ENCODE results near the gene KAT2A.

KAT2A gene

DNA sequence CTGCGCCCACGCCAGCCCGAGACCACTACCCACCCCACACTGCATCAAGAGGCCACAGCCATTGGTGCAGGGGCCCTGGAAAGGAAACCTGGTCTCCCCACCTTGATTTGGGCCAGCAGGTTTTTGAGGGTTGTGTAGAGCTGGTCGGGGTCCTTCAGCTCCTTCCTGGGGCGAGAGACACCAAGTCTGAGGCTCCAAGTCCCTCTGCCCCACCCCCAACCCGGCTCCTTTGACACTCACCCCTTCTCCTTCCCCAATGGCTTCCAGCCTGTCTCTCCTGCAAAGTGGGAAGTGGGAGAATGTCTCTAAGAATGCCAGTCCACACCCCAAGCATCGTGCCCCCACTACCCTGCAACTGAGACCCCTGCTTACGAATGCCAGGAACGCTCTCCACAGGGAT is 7.0 kb downstream of the KAT2A start:
- no peak for DNase-seq (ENCODE audit: low read depth)

DNA sequence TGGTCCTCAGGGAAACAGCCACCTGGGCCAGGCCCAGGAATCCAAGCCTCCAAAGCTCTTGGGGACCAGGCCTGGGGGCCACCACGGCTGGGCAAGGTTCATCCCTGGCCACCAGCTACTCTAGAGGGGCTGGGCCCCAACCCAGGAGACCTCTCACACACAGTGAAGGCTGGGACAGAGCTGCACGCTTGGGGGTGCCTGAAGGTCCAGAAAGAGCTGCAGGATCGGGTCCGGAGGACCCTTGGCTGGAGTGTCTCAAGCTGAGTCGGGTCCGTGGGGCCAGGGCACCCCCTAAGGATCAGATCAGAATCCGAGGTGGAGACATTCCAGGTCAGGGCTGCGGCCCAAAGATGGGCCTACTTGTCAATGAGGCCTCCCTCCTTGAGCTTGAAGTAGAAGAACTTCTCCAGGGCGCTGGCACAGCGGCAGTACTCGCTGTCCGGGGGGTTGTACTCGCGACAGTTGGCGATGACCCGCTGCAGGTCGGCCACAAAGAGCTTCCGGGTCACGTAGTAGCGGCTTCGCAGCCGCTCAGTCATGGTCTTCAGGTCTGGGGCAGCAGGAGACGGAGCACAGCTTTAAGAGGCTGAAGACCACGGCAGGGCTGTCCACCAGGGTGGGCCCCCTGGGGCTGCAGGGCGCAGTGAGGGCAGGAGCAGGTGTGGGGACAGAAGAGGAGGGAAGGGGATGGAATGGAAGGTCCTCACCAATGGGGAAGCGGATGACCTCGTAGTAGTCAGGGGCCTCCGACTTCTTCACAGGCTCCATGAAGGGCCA is 7.7 kb downstream of the KAT2A start:
- no peak for DNase-seq (ENCODE audit: low read depth)

DNA sequence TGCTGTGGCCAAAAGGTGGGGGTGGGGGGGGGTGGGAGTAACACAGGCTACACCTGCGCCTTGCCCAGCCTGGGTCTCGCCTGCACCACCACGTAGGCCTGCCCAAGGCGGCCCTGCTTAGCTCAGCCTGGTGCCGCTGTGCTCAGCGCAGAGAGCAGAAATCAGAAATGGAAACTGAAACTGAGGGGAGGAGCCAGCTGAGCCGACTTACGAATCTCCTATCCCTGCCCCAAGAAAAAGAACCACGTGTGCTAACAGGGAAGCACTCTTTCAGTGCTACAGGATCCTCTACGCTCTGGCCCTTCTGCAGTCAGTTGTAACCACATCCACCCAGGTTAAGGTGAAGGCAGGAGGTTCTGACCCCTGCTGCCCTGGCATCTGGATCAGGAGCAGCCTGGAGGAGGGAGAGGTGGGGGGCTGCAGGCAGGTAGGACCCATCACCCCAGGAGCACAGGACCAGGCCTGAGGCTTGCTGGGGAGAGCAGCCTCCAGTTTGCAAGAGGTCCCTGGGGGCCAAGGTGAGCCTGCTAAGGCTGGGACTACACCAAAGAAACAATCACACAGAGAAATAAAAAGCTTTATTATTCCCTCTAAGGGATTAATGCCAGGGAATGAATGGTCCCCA is 8.5 kb downstream of the KAT2A start, which contains the start of gene DHX58:
Gene DHX58, minus strand, starts transcription at position 163 of the 625 bp plus-strand sequence. CDS start 822 bp downstream, outside the sequence.
- peak; percentile 58 for DNase-seq (ENCODE audit: low read depth)

DNA sequence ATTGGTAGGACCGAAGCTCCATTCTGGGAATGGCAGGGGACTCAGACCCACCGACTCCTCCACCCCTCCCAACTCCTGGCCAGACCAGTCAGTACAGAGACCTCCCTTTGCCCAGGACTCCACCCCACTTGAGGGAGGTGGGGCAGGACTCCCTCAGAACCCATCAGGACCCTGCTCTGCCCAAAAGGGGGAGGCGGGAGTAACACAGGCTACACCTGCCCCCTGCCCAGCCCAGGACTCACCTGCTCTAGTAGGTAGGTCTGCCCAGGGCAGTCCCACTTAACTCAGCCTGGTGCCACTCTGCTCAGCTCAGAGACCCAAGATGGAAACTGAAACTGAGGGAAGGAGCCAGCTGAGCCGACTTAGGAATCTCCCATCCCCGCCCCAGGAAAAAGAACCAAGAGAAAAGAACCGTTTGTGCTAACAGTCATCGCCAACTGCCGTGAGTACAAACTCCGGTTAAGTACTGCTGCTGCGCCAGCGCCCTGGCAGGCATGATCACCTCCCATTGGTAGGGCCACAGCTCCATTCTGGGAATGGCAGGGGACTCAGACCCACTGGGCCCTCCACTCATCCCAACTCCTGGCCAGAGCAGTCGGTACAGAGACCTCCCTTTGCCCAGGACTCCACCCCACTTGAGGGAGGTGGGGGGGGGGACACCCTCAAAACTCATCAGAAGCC is 9.2 kb downstream of the KAT2A start:
- DNase-seq (ENCODE audit: low read depth): no peak

DNA sequence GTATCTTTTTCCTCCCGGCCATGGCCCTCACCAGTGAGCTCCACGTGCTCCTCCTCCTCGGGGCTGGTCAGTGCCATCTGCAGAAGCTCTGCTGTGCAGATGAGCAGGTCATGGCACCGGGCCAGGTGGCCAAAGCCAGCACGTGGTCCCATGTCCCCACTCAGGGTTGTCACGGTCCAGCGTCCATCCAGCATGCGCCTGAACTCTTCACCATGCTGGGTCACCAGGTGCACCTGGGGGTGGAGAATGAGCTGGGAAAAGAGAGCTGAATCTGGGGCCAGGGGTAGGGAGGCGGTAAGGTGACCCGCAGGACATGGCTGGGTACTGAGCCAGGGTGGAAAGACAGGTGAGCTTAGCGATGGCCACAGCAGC is 9.9 kb downstream of the KAT2A start:
- no peak for DNase-seq (ENCODE audit: low read depth)

DNA sequence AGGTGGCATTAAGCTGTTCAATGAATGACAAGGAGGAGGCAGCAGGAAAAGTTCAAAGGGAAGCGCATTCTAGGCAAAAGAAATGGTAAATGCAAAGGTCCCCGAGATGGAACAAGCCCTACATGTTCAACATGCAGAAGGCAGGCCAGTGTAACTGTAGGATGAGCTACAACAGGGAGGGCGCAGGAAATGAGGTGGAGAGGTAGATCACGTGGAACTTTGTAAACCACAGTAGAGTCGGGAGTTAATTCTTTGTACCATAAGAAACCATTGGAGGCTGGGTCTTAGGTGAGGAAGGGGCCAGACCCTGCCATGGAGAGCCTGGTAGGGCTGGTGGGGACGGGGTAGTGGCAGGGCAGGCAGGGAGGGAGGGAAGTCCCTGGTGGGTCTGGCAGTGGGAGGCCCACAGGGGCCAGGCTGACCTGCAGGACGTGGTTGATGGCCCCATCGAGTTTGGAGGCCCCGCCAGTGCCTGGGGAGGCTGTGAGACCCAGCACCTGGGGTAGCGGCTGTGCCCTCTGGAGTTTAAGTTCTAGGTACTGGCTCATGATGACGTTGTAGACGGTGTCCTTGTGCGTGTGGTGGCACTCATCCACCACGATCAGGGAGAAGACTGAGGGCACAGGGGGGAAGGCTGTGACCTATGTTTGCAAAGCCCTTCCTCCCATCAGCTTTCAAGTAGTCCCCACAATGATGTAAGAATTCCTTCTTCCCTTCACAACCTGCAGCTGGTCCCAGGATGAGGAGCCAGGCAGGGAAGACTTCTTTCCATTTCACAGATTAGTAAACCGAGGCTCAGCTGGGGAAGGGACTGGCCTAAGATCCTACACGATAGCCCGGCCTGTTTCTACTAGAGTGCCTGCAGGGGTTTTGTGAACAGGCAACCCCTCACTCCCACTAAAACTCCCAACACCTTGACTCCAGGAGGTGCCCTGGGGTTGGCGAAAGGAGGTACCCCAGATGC is 10.6 kb downstream of the KAT2A start:
- DNase-seq (ENCODE audit: low read depth): no peak

DNA sequence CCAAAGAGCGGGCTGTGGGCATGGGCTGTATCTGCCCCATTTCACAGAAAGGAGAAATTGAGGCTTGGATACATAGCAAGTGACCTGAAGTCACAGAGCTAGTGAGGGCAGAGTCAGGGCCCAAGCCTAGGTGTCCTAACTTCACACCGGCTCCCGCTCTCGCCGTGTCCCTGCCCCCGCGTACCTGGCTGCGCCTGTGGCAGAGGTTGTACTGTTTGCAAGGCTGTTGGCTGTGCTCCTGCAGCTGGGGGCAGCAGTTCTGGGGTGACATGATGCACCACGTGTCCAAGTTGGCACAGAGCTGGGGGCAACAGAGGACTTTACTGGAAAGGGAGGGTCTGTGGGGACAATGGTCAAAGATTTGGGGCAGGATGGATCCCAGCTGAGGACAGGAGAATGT is 12.1 kb downstream of the KAT2A start:
- no peak for DNase-seq (ENCODE audit: low read depth)

DNA sequence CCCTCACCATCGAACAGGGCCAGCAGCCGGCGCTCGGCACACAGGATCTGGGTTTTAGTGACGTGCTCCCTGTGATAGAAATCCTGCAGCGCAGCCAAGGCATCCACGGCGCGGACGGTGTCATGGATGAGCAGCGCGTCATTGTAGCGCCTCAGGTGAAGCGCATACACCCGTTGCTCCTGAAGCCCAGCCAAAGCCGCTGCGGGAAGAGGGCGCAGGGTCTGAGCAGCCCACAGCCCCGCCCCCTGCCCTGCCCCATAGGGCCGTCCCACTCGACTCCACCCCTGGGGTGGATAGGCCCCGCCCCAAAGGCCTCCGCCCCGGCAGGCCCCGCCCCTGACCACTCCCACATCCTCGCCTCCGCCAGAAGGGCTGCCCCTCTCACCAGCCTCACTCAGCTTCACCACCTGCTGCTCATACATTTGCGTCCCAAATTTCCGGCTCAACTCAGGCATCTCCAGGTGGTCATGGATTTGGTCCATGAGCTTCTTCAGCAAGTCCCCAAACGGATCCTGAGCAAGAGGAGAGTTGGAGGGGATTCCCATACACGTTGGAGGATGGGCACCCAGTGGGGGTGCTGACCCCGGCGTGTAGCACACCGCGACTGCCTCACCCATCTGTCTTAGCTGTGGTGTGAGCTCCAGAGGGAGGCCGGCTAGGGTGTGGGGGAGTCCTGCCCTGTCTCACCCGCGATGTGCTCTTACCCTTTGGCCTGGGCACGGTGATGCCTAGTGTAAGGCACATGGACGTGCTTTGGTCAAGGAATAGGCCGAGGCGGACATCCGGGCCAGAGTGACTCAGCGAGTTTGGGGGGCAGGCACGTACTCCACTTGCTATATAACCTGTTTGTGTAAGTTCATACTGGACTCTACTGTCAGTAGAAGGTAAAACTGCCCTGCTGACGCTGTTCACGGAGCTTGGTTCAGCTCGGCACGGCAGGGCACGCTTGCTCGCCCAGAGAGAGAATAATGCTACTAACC is 13.3 kb downstream of the KAT2A start:
- peak; percentile 90 for DNase-seq (ENCODE audit: low read depth)

DNA sequence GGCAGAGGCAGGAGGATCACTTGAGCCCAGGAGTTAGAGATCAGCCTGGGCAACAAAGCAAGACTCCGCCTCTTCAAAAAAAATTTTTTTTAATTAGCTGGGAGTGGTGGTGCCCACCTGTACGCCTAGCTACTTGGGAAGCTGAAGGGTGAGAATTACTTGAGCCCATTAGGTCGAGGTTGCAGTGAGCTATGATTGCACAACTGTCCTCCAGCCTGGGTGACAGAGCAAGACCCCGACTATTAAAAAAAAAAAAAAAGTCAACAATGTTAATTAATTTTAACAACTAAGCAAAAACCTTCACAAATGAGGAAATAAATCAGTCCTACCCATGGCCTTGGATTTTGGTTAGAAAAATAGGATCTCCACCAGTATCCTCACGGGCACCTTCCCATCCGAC is 14.0 kb downstream of the KAT2A start:
- DNase-seq (ENCODE audit: low read depth): no peak

DNA sequence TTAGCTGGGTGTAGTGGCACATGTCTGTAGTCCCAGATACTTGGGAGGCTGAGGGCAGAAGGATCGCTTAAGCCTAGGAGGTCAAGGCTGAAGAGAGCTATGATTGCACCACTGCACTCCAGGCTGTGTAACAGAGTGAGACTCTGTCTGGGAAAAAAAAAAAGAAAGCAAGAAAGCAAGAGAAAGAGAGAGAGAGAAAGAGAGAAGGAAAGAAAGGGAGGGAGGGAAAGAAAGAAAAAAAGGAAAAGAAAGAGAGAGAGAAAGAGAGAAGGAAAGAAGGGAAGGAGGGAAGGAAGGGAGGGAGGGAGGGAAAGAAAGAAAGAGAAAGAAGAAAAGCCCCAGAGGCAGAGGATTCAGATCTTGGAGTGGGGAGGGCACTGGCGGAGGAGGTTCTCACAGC is 15.2 kb downstream of the KAT2A start:
- no peak for DNase-seq (ENCODE audit: low read depth)

DNA sequence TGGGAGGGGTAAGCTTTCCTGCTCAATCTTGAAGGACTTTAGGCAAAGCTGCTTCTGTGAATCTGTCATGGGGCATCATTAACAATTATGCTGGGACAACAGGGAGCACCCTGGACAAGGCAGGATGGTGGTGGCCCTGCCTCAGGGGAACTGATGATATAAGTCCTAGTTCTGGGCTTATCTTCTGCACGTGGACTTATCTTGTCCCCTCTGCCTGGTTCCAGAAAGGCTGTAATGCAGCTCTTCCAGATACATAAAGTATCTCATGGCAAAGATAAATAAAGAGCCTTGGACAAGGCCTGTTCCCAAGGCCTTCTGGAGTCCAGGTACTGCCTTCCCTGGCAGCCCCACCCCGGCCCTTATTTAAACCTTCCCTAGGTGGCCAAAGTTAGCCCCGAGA is 16.9 kb downstream of the KAT2A start:
- DNase-seq (ENCODE audit: low read depth): no peak

DNA sequence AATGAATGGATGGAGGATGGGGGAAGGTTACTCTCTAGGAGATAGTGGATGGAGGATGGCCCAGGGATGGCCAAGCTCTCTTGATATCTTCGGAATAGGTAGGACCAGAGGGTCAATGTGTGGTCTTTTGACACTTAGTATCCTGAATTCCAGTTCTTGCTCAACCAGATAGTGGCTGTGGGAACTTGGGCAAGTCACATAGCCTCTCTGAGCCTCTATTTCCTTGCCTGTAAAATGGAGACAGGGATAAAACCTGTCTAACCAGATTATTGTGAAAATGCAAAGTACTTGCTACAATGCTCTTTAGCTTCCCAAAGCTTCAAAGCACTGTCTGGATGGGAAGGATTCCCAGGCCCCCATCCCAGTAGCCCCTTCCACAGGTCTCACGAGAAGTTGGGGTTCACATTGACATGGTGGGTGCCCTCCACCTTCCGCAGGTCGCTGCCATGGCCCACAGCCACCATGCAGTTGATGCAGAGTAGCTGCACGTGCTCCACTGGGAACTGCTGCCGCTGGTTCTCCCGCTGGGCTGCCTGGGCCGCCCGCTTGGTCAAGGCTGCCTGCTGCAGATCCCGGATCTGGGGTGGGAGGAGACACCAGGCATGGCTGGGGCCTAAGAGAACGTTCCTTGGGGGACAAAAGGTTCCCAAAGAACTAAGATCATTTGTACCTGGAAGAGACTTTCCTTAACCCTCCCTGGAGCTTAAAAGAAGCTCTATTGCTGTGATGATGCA is 17.8 kb downstream of the KAT2A start:
- no peak for DNase-seq (ENCODE audit: low read depth)

DNA sequence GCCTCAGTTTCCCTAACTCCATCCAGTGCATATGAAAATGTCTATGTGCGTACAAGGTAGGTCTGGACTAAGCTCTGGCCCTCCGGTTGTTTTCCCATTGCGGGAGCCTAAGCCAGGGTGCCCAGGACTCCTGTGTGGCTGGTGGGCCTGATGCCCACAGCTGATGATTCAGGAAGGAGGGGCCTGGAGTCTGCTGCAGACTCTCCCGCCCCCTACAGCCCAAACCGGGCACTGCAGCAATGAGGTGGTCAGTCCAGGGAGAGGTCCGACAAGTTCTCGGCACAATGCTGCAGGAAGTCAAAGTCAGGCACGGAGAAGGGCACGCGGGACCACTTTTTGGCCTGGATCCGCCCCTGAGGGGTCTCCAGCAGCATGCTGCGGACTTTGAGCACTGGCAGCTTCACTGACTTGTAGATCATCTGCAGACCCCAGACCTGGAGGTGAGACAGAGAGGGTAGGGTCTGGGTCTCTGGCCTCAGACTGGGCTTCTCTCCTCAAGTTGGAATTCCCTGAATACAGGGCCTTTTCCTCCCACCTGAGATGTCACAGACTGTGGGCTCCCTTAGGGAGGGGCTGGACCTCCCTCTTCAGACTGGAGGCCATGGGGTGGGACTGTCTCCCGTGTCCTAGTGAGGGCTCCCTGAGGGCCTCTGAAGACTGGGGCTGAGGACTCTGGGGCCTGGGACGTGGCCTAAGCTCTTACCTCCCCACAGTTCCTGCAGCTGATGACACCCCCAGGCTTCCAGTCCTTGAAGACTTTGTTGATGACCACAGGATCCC is 19.5 kb downstream of the KAT2A start:
- DNase-seq (ENCODE audit: low read depth): peak; percentile 46

DNA sequence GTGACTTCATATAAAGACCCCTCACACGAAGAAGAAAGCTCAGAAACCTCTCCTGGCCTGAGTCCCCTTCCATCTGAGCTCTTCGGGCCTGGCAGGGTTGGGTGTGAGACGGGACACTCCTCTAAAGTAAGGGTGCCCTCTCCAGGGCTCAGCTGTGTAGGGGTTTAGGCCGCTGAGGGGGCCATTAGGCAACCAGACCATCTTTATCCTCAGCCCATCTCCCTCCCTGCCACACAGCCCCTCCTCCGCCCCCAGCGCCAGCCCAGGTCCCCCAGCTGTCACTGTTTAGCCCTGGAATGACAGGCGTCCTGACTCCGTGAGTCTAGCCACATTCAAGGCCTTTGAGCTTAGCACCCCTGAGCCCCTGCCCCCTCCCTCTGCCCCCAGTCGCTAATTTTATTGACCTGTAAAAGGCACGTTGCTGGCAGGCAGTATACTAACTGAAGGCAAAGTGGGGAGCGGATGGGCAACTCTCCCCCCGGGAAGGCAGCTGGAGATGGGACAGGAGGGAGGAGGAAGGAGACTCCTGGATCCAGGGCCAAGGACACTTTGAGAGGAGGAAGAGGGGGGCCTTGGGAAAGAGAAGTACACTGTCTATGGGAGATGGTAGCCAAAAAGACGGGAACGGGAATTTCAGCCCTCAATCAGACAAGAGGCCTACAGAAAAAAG is 22.3 kb downstream of the KAT2A start:
- DNase-seq (ENCODE audit: low read depth): no peak

DNA sequence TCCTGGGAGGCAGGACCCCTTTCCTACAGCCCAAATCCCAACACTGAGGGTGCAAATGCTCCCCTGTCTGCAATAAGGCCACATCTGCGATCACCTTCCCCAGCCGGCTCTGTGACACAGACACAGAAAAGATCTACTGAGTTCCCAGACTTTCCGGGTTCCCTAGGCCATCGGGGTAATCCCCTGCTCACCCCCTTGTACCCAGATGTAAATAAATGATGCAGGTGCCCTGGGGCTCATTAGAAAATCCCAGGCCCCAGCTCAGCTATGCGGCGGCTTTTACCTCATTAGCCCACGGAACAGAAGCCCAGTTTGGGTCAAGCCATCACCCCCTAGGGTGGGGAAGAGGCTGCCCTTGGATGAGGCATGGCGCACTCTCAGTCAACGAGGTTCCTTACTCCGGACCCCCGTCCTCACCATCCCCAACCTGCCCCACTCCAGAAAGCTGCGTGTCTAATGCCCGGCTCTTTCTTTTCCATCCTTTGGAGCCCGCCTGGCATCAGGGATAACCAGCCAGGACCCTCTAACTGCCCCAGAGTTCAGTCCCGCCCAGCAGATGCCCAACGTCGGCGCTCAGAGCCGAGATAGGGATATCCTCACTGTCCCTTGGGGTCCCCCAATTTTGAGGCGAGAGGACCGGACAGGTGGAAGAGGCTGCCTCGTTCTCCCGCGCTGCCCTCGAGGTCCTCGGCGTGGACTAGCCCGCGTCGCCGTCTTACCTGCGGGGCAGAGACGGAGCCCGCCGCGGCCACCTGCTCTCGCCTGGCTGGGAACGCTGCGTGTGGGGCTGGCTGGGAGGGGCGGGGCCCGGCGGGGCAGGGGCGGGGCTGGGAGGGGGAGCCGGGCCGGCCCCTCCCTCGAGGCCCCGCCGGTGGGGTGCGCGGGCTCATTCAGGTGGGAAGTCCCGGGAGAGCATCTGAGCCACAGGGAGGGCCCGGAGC is 23.2 kb downstream of the KAT2A start, which contains the start of gene ZNF385C:
Gene ZNF385C, minus strand, starts transcription at position 783 of the 941 bp plus-strand sequence. CDS start 35,417 bp downstream, outside the sequence.
- peak; percentile 42 for DNase-seq (ENCODE audit: low read depth)

DNA sequence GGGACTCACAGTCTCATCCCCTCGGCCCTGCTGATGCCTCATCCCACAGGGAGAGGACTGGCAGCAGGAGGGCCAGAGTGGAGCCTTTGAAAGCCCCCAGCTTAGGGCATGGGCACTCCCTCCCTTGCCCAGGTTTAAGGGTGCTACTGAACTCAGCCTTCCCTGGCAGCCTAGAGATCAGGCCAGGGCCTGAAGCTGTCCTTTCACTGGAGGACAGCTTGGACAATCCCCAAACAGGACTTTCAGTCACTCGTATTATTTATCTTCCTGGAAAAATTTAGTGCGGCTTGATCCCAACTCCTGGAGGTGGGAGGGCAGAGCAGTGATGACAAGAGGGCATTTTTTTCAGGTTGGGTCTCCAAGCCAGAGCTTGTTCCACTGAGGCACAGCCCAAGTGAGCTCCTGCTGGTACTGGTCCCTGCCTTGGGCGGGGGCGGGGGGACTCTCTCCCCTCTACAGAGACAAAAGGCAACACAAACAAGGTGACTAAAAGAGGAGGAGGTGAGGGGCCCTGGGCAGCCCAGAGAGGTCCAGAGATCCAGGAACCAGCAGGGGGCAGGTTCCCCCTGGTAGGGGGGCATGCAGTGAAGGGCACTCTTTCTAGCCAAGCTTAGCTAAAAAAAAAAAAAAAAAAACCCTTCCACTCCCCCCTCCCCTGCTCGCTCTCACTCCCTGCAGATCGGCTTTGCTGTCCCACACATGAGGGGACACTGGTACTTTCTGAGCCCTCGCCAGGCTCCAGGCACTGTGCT is 24.6 kb downstream of the KAT2A start:
- DNase-seq (ENCODE audit: low read depth): no peak

Data from activated T-helper 9 cell treated with anti-CD3 and anti-CD28 coated beads, Interleukin-2, amount 50 U/mL, for 16 hours (primary cell).